NT2/D1 (cell line): ENCODE measurements around the gene D2HGDH.

Experiments used
- YY1 ChIP-seq: IDR thresholded peaks from 2 replicates; pipeline ENCODE4 v1.6.1; 2011; ENCODE audit not compliant: insufficient read length, insufficient read depth
- ZNF274 ChIP-seq: IDR thresholded peaks from 2 replicates; pipeline ENCODE4 v1.6.1; 2011; ENCODE audit warnings: mild to moderate bottlenecking, low read depth, low read length

DNA sequence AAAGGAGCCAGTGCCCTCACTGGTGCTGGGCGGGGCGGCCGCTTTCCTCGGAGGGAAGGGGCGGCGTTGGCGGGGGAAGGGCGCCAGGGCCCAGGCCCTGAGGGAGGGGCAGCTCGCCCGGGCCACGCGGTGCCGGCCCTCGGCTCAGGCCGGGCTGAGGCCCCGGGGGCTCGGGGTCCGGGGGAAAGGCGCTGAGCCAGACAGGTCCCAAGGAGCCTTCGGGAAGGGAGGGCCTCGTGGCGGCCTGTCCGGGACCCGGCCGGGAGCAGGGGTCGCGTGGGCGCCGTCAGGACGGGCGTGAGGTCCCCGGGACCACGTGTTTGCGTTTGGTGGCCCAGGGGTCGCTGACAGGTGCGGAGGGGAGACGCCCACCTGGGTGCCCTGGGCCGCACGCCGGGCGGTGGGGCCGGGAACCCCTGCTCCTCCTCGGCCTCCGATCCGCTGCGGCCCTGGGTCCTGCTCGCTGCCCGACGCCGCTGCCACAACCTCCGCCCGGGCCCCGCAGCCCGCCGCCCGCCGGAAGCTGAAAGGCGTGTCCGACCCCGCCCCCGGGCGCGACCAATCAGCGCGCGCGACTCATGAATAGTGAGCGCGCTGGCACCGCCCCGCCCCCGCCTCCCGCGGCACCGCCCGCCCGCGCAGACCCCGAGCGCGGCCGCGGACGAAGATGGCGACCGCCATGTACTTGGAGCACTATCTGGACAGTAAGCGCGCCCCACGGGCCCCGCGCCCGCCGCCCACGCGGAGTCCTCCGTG lies 32.9 kb upstream of the D2HGDH start, which contains the start of gene ING5:
- peak; percentile 45 for TF ChIP-seq YY1
- no peak for TF ChIP-seq ZNF274
